Aorta (tissue), 5 donors: ENCODE measurements around the gene ANKS1A. TPM values are rescaled to one million over a fixed set of nuclear protein-coding genes. Genes with fewer than 3 reads are reported as not detected.
"Not testable (repeated sequence)": the region's sequence is repeated elsewhere in the genome, so short reads cannot be mapped to it uniquely, and the experiment has no call there.

Source experiments
- ATAC-seq: fragments of 200-7000 bp; cut with Tn5 transposase; one replicate; pipeline ENCODE4 v1.9.1; 2022; ENCODE audit warnings: moderate library complexity; ENCODE audit not compliant: low FRiP score
- DNase-seq, 2 donors: peaks; one replicate each; pipeline ENCODE4 v3.0.0-alpha.2; 2020
- H3K27ac ChIP-seq, 2 donors: one replicate each; pipeline ENCODE4 v1.5.1; 2013; ENCODE audit warnings: low read length in 2 of 2, mild to moderate bottlenecking in 2 of 2, moderate library complexity in 2 of 2, control low read depth in 1 of 2, inconsistent platforms in 1 of 2, low read depth in 1 of 2
- H3K27me3 ChIP-seq, 2 donors: one replicate each; pipeline ENCODE4 v1.6.1; 2013; ENCODE audit warnings: control low read depth in 1 of 2, low read length in 1 of 2, mild to moderate bottlenecking in 1 of 2, moderate library complexity in 1 of 2; ENCODE audit not compliant: insufficient read depth in 2 of 2, control insufficient read depth in 1 of 2
- H3K36me3 ChIP-seq, 2 donors: one replicate each; pipeline ENCODE4 v1.6.1; 2013; ENCODE audit warnings: control low read depth in 1 of 2, low read length in 1 of 2, mild to moderate bottlenecking in 1 of 2; ENCODE audit not compliant: insufficient read depth in 2 of 2, control insufficient read depth in 1 of 2
- H3K4me1 ChIP-seq, 2 donors: one replicate each; pipeline ENCODE4 v1.6.1; 2013; ENCODE audit warnings: low read length in 2 of 2, control low read depth in 1 of 2, mild to moderate bottlenecking in 1 of 2, moderate library complexity in 1 of 2; ENCODE audit not compliant: insufficient read depth in 2 of 2, control insufficient read depth in 1 of 2
- H3K4me3 ChIP-seq, 2 donors: one replicate each; pipeline ENCODE4 v1.5.1; 2013; ENCODE audit warnings: low read length in 2 of 2, control low read depth in 1 of 2, mild to moderate bottlenecking in 1 of 2
- H3K9me3 ChIP-seq: one replicate; pipeline ENCODE4 v1.6.1; 2013; ENCODE audit warnings: mild to moderate bottlenecking, low read length; ENCODE audit not compliant: control insufficient read depth
- WGBS, 2 donors: extraction: QIAGEN DNeasy Blood & Tissue Kit; methylation state at CpG; one replicate each; pipeline ENCODE4 v1.1.7; 2013; 5-methylcytosine and 5-hydroxymethylcytosine counted together
- intact Hi-C, 2 donors: fragments of 100-400 bp; cut with DNase I; formaldehyde crosslinking; loops; one replicate each; pipeline versions ENCODE4 v1.14.2 to v1.15.0; 2022
- polyA plus RNA-seq, 2 donors: library from polyadenylated mRNA; stranded (reverse); fragments of 200-250 nt; gene quantifications; one replicate each; pipeline ENCODE4 v1.2.3, GENCODE V29; 2013
- total RNA-seq, 2 donors: library from RNA; stranded (reverse); fragmentation: NEBNext Ultra II Directional; extraction: Animal tissue kit (Norgen Biotek cat#: 25700); gene quantifications; one replicate each; pipeline ENCODE4 v1.2.1, GENCODE V29; 2021
- donor health status: healthy with polysubstance abuse.
- donor health status: Bipolar disorder and iron deficiency.
- donor health status: DM: no; HTN: no; CAD: no.
- donor health status: DM: no; HTN: no; CAD: no.
- donor health status: DM: yes; HTN: yes; CAD: no.

The ANKS1A gene
- total and polyA plus RNA-seq, 4 donors, result 9.4 to 44.4 (median 29.0) TPM

GRCh38 chr6:34894693-34895092 is 5.6 kb downstream of the ANKS1A start:
- H3K4me1 ChIP-seq, result peaks cover 3 to 4% of the 10 kb centered on the region in 2 donors
- DNase-seq, result no peak
- intact Hi-C loops, result no loop called here
- WGBS, 2 donors, result 80 to 90% methylated on average over 1 of the region's 1 CpG
- peaks cover 0 to 2% of the 10 kb centered on the region in 2 donors for H3K36me3 ChIP-seq
- no peak overlapping the region for H3K27ac ChIP-seq
- H3K9me3 ChIP-seq, result no peaks in the 10 kb centered on the region
- no peak overlapping the region for H3K4me3 ChIP-seq
- ATAC-seq, result no peak
- H3K27me3 ChIP-seq, result no peaks in the 10 kb centered on the region

GRCh38 chr6:34897130-34897529 is 8.1 kb downstream of the ANKS1A start:
- H3K36me3 ChIP-seq, result peaks cover 0 to 2% of the 10 kb centered on the region in 2 donors
- H3K27ac ChIP-seq, result no peak overlapping the region
- intact Hi-C loops, result no loop called here
- H3K4me1 ChIP-seq, result peaks cover 3 to 7% of the 10 kb centered on the region in 2 donors
- ATAC-seq (no peak), DNase-seq (no peak)
- H3K4me3 ChIP-seq, result no peak overlapping the region
- WGBS, 2 donors, result 39 to 41% methylated on average over 1 of the region's 1 CpG
- no peaks in the 10 kb centered on the region for H3K9me3 ChIP-seq
- no peaks in the 10 kb centered on the region for H3K27me3 ChIP-seq

GRCh38 chr6:34897716-34898115 is 8.7 kb downstream of the ANKS1A start:
- Histone ChIP-seq H3K36me3 (peaks cover 0 to 2% of the 10 kb centered on the region in 2 donors), H3K4me3 (no peak overlapping the region), H3K4me1 (peaks cover 3 to 7% of the 10 kb centered on the region in 2 donors), H3K27me3 (no peaks in the 10 kb centered on the region), H3K27ac (no peak overlapping the region), H3K9me3 (no peaks in the 10 kb centered on the region)
- intact Hi-C loops, result no loop called here
- no peak for DNase-seq
- ATAC-seq, result no peak
- WGBS, 2 donors, result 94 to 99% methylated on average over 1 of the region's 1 CpG

- H3K4me3 ChIP-seq, intact Hi-C loops, H3K36me3 ChIP-seq, H3K27ac ChIP-seq, H3K9me3 ChIP-seq, H3K4me1 ChIP-seq, H3K27me3 ChIP-seq, DNase-seq, ATAC-seq: not testable (repeated sequence)
- WGBS, 2 donors, result 97 to 100% methylated on average over 1 of the region's 1 CpG
These were observed 10.7 kb downstream of the ANKS1A start for GRCh38 chr6:34899748-34900147.

GRCh38 chr6:34900321-34901031 is 11.4 kb downstream of the ANKS1A start:
- no peaks in the 10 kb centered on the region for H3K9me3 ChIP-seq
- intact Hi-C loops, result no loop called here
- peaks cover 0 to 2% of the 10 kb centered on the region in 2 donors for H3K36me3 ChIP-seq
- ATAC-seq, result no peak
- 62 to 66% methylated on average over 4 of the region's 4 CpGs for WGBS, 2 donors
- H3K4me1 ChIP-seq, result peaks cover 0 to 7% of the 10 kb centered on the region in 2 donors
- H3K4me3 ChIP-seq, result no peak overlapping the region
- DNase-seq, result no peak
- no peaks in the 10 kb centered on the region for H3K27me3 ChIP-seq
- no peak overlapping the region for H3K27ac ChIP-seq

GRCh38 chr6:34901930-34902329 is 12.9 kb downstream of the ANKS1A start:
- Histone ChIP-seq H3K27ac (no peak overlapping the region), H3K27me3 (no peaks in the 10 kb centered on the region), H3K4me1 (peaks cover 0 to 7% of the 10 kb centered on the region in 2 donors), H3K36me3 (no peaks in the 10 kb centered on the region), H3K9me3 (no peaks in the 10 kb centered on the region), H3K4me3 (no peak overlapping the region)
- WGBS, 2 donors, result 82 to 85% methylated on average over 5 of the region's 5 CpGs
- DNase-seq (no peak), ATAC-seq (no peak)
- intact Hi-C loops, result no loop called here

GRCh38 chr6:34904990-34905613 is 16.0 kb downstream of the ANKS1A start:
- ATAC-seq (no peak), DNase-seq (no peak)
- no peaks in the 10 kb centered on the region for H3K9me3 ChIP-seq
- intact Hi-C loops, result no loop called here
- no peak overlapping the region for H3K27ac ChIP-seq
- H3K27me3 ChIP-seq, result no peaks in the 10 kb centered on the region
- no peaks in the 10 kb centered on the region for H3K36me3 ChIP-seq
- no peak overlapping the region for H3K4me3 ChIP-seq
- H3K4me1 ChIP-seq, result peaks cover 0 to 8% of the 10 kb centered on the region in 2 donors
- 92 to 99% methylated on average over 5 of the region's 5 CpGs for WGBS, 2 donors

GRCh38 chr6:34906826-34907225 is 17.8 kb downstream of the ANKS1A start:
- H3K27me3 ChIP-seq, result no peaks in the 10 kb centered on the region
- H3K27ac ChIP-seq, result no peak overlapping the region
- no peak for ATAC-seq
- no peak overlapping the region for H3K4me3 ChIP-seq
- 93 to 97% methylated on average over 2 of the region's 2 CpGs for WGBS, 2 donors
- H3K4me1 ChIP-seq, result peaks cover 4 to 5% of the 10 kb centered on the region in 2 donors
- DNase-seq, result no peak
- intact Hi-C loops, result no loop called here
- H3K36me3 ChIP-seq, result no peaks in the 10 kb centered on the region
- H3K9me3 ChIP-seq, result no peaks in the 10 kb centered on the region

GRCh38 chr6:34908194-34908593 is 19.1 kb downstream of the ANKS1A start:
- Histone ChIP-seq H3K27me3 (no peaks in the 10 kb centered on the region), H3K27ac (no peak overlapping the region), H3K4me1 (peaks cover 4 to 5% of the 10 kb centered on the region in 2 donors), H3K4me3 (no peak overlapping the region), H3K9me3 (no peaks in the 10 kb centered on the region), H3K36me3 (no peaks in the 10 kb centered on the region)
- DNase-seq (no peak), ATAC-seq (no peak)
- 89 to 93% methylated on average over 3 of the region's 3 CpGs for WGBS, 2 donors
- intact Hi-C loops, result no loop called here
